Urinary bladder (tissue), 4 donors: ENCODE measurements around the gene MED27. TPM values are rescaled to one million over a fixed set of nuclear protein-coding genes. Genes with fewer than 3 reads are reported as not detected.

Source experiments
- DNase-seq: peaks from one replicate; pipeline ENCODE4 v3.0.0-alpha.2; 2015; ENCODE audit errors: extremely low spot score
- H3K27ac ChIP-seq: one replicate; pipeline ENCODE4 v1.5.1; 2013; ENCODE audit warnings: low read depth, mild to moderate bottlenecking, moderate library complexity
- H3K36me3 ChIP-seq: one replicate; pipeline ENCODE4 v1.6.1; 2013; ENCODE audit warnings: mild to moderate bottlenecking, moderate library complexity; ENCODE audit not compliant: insufficient read depth
- H3K4me1 ChIP-seq: one replicate; pipeline ENCODE4 v1.6.1; 2013; ENCODE audit warnings: mild to moderate bottlenecking, moderate library complexity; ENCODE audit not compliant: insufficient read depth
- H3K4me3 ChIP-seq: one replicate; pipeline ENCODE4 v1.5.1; 2013; ENCODE audit warnings: low read depth, low read length
- WGBS: extraction: QIAGEN DNeasy Blood & Tissue Kit; methylation state at CpG from one replicate; pipeline ENCODE4 v1.1.7; 2013; 5-methylcytosine and 5-hydroxymethylcytosine counted together
- polyA plus RNA-seq: library from polyadenylated mRNA; stranded (reverse); fragments of 200-250 nt; gene quantifications from one replicate; pipeline ENCODE4 v1.2.3, GENCODE V29; 2013
- total RNA-seq: library from RNA; depleted of rRNA; stranded (reverse); fragments of >200 nt; gene quantifications from one replicate; pipeline ENCODE4 v1.2.3, GENCODE V29; 2014
- donor health status: healthy with polysubstance abuse.
- donor health status: healthy.

Gene MED27
- total and polyA plus RNA-seq, 2 donors = 7.7 to 26.6 TPM

- Histone ChIP-seq H3K27ac (no peak overlapping the region), H3K36me3 (no peaks in the 10 kb centered on the region), H3K4me3 (no peak overlapping the region), H3K4me1 (no peaks in the 10 kb centered on the region)
- no peak for DNase-seq
- 65% methylated on average over 7 of the region's 7 CpGs for WGBS
These were observed 261.6 kb downstream of the MED27 start for GRCh38 chr9:131818089-131818488.

- WGBS = 33% methylated on average over 9 of the region's 9 CpGs
- Histone ChIP-seq H3K36me3 (no peaks in the 10 kb centered on the region), H3K27ac (no peak overlapping the region), H3K4me1 (no peaks in the 10 kb centered on the region), H3K4me3 (no peak overlapping the region)
- DNase-seq = no peak
These were observed 262.0 kb downstream of the MED27 start for GRCh38 chr9:131817627-131818026.

- H3K4me3 ChIP-seq = no peak overlapping the region
- H3K36me3 ChIP-seq = no peaks in the 10 kb centered on the region
- H3K27ac ChIP-seq = no peak overlapping the region
- no peak for DNase-seq
- no peaks in the 10 kb centered on the region for H3K4me1 ChIP-seq
- 79% methylated on average over 4 of the region's 4 CpGs for WGBS
These were observed 262.6 kb downstream of the MED27 start for GRCh38 chr9:131817073-131817472.

GRCh38 chr9:131815970-131816873 is 263.4 kb downstream of the MED27 start:
- no peak for DNase-seq
- H3K27ac ChIP-seq = no peak overlapping the region
- no peak overlapping the region for H3K4me3 ChIP-seq
- H3K36me3 ChIP-seq = no peaks in the 10 kb centered on the region
- 43% methylated on average over 19 of the region's 19 CpGs for WGBS
- no peaks in the 10 kb centered on the region for H3K4me1 ChIP-seq

GRCh38 chr9:131814707-131815106 is 265.0 kb downstream of the MED27 start:
- WGBS = 92% methylated on average over 6 of the region's 6 CpGs
- no peak overlapping the region for H3K4me3 ChIP-seq
- H3K27ac ChIP-seq = no peak overlapping the region
- no peaks in the 10 kb centered on the region for H3K36me3 ChIP-seq
- no peaks in the 10 kb centered on the region for H3K4me1 ChIP-seq
- no peak for DNase-seq

- H3K36me3 ChIP-seq = no peaks in the 10 kb centered on the region
- no peak overlapping the region for H3K27ac ChIP-seq
- no peak for DNase-seq
- 81% methylated on average over 9 of the region's 9 CpGs for WGBS
- no peak overlapping the region for H3K4me3 ChIP-seq
- no peaks in the 10 kb centered on the region for H3K4me1 ChIP-seq
These were observed 266.6 kb downstream of the MED27 start for GRCh38 chr9:131813116-131813515.

- DNase-seq = no peak
- WGBS = 87% methylated on average over 23 of the region's 23 CpGs
- Histone ChIP-seq H3K27ac (no peak overlapping the region), H3K4me3 (no peak overlapping the region), H3K36me3 (no peaks in the 10 kb centered on the region), H3K4me1 (no peaks in the 10 kb centered on the region)
These were observed 267.4 kb downstream of the MED27 start for GRCh38 chr9:131812116-131812790.

GRCh38 chr9:131811405-131811804 is 268.3 kb downstream of the MED27 start:
- no peaks in the 10 kb centered on the region for H3K36me3 ChIP-seq
- no peak for DNase-seq
- H3K4me1 ChIP-seq = no peaks in the 10 kb centered on the region
- H3K4me3 ChIP-seq = no peak overlapping the region
- H3K27ac ChIP-seq = no peak overlapping the region
- 71% methylated on average over 11 of the region's 11 CpGs for WGBS

GRCh38 chr9:131810351-131811170 is 269.1 kb downstream of the MED27 start:
- Histone ChIP-seq H3K4me1 (no peaks in the 10 kb centered on the region), H3K4me3 (no peak overlapping the region), H3K36me3 (no peaks in the 10 kb centered on the region), H3K27ac (no peak overlapping the region)
- WGBS = 70% methylated on average over 23 of the region's 23 CpGs
- DNase-seq = no peak

Other genes starting within 250 kb of the MED27 start
- gene NTNG2, start 82.2 kb upstream of the MED27 start, total RNA-seq = 2.8 TPM
- 2.3 TPM for gene NTNG2, start 82.2 kb upstream of the MED27 start, polyA plus RNA-seq